GM21723 (cell line): ENCODE results near the gene ATP11C.
"Not testable (repeated sequence)": the region's sequence is repeated elsewhere in the genome, so short reads cannot be mapped to it uniquely, and the experiment has no call there.

ENCODE experiments used
- ATAC-seq: cut with Tn5 transposase; IDR thresholded peaks from one replicate; pipeline ENCODE4 v1.9.1; 2021; ENCODE audit warnings: mild to moderate bottlenecking, moderate library complexity; ENCODE audit not compliant: unreplicated experiment

Gene ATP11C

GRCh38 chrX:139864640-139865039, 68.2 kb downstream of the ATP11C start:
- no peak for ATAC-seq

DNA sequence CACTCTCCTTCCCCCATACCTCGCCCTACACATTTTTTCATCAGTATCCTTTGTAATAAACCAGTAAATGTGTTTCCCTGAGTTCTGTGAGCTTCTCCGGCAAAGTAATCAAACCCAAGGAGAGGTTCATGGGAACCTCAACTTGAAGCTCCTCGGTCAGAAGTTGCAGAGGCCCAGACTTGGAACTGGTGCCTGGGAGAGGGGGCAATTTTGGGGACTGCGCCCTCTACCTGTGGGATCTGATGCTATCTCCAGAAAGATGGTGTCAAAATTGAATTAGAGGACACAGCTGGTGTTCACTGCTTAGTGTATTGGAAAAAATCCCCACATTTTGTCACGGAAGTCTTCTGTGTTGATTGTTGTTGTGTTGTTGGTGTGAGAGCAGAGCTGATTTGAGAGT, 70.6 kb downstream of the ATP11C start:
- no peak for ATAC-seq

DNA sequence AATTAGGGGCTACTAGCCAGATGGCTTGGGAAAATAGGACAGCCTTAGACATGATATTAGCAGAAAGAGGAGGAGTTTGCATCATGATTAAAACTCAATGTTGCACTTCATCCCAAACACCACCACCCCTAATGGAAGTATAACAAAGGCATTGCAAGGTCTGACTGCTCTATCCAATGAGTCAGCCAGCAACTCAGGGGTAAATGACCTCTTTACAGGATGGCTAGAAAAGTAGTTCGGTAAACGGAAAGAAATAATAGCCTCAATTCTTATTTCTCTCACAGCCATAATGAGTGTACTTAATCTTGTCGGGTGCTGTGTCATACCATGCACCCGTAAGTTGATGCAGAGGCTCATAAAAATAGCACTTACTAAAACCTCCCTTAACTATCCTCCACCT, 76.0 kb downstream of the ATP11C start:
- ATAC-seq, result not testable (repeated sequence)

- no peak for ATAC-seq
Observed at GRCh38 chrX:139851730-139852129, 81.1 kb downstream of the ATP11C start.

DNA sequence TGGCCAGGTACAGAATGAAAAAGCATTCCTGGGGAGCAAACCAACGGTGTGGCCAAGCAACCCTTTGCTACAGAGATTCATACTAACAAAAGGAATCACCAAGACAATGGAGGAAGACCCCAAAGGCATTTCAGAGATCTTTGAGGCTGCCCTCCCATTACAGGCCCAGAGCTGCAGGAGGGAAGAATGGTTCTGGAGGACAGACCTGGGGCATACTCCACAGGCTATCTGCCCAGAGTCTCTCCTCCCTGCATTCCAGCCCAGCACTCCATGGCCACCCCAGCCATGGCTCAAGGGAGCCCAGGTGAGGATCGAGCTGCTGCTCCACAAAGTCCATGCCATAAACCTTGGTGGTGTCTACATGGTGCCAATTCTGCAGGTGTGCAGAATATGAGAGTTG, 81.9 kb downstream of the ATP11C start:
- ATAC-seq, result no peak

DNA sequence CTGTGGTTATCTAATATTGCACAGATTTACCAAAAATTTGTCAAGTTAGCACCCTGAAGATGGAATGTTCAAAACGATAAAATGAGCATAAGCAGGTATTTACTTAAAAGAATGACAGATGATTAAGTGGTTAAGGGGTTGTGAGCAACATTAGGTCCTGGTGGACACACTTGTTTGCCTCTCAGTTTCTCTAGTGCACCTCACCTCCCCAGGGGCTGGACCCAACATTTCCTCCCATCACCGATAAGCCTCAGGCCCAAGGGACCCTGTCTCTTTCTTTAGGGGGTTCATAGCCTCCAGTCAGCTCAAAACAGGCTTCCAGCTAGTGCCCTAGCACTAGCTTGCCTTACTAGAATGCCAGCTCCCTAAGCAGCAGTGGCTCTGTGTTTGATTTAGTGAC, 88.0 kb downstream of the ATP11C start:
- ATAC-seq, result peak; percentile 57

DNA sequence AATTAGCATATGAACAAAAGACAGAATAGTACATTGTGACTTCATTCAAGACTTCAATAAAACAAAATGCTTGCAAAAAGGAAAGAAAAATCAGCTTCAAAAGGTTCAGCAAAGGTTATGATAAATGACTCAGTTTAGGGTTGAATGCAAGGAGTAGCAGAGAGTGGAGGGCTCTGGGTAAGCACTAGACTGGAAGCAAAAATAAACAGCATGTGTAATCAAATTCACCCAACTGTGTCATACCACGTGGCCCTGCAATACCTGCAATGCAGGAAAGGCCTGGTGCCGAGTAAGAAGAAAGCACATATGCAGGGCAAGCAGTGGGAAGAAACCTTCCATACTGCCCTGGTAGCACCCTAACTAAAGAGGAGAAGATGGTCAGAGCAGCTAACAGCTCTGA, 88.7 kb downstream of the ATP11C start:
- ATAC-seq, result peak; percentile 69

GRCh38 chrX:139842326-139843185, 90.3 kb downstream of the ATP11C start:
- no peak for ATAC-seq

DNA sequence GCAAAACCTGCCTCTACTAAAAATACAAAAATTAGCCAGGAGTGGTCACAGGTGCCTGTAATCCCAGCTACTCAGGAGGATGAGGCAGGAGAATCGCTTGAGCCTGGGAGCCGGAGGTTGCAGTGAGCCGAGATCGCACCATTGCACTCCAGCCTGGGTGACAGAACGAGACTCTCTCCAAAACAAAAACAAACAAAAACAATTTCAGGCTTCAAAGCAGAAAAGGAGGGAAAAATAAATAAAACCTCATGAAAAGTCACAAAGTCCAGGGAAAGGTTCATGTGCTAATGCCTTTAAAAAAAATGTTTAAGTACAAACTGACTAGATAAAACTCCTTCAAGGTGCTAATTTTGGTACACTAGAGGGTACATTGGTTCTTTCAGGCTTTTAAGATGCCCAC, 96.5 kb downstream of the ATP11C start:
- ATAC-seq, result not testable (repeated sequence)

DNA sequence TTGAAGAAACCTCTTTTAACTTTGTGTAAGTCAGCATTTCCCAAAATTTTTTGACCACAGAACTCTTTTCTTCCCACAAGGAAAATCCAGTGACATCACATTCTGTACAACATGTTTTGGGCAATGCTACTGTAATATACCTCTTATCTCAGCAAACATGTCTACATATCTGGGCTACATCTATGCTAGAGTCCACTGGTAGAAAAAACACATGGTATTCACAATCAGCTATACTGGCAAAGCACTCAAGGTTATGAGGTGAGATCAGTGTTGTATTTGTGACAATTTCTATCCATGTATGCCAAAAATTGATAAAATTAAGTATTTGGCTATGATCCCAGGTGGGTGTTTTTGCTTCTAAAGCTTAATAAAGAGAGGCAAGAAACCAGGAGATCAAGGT, 98.0 kb downstream of the ATP11C start:
- ATAC-seq, result no peak

- no peak for ATAC-seq
Observed at GRCh38 chrX:139832718-139833309, 100.0 kb downstream of the ATP11C start.

- ATAC-seq, result peak; percentile 85
Observed at GRCh38 chrX:139831675-139832456, 101.0 kb downstream of the ATP11C start.

DNA sequence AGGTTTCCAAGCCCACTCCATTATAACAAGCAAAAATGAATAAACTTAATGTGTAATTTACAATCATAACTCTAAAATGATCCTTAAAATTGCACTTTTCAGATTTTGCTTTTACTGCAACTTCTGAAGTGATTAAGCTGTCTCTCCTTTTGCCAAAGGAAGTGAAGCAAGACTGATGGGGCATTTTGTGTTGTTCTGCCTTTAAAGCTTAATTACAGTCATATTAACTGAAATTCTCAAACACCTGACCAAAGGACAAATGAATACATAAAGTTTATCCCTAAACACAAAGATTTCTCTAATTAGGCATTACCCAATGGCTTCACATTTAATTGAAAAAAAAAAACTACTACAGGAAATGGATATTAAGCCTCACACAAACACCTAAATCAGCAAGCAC, 101.8 kb downstream of the ATP11C start:
- ATAC-seq, result no peak

DNA sequence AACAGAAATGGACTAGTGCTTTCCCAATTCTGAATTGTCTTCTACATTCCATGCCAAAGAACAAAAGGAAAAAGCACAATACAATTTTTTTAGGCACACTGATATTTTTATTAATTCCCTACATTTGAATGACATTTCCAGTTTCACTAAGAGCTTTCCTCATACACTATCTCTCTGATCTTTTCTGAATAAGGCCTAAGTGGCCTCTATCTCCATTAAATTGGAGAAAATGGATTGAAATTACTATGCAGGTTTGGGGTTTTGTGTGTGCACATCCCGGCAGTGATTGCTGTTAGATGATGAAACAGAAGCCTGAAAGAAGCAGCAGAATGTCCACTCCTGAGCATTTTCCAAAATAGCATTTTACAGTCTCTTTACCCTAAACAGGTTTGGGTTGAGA, 104.0 kb downstream of the ATP11C start:
- no peak for ATAC-seq

DNA sequence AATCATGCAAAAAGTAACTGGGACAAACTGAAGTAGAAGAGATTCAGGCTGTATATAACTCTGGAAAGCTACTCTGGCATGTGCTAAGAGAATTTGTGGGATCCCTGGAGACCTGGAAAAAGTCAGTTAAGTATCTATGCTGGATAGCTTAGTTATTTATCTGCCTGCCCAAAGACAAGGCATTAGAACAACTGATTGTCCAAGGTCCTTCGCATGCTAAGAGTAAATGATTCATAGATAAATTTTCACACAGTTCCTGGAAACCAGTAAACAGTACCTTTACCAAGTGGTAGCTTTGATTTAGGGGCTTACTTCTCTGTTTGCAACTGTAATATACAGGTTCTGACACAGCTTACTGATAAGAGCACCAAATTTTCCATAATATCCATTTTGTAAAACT, 104.8 kb downstream of the ATP11C start:
- no peak for ATAC-seq

- ATAC-seq, result no peak
Observed at GRCh38 chrX:139826065-139827044, 106.5 kb downstream of the ATP11C start.

- no peak for ATAC-seq
Observed at GRCh38 chrX:139825618-139826017, 107.2 kb downstream of the ATP11C start.

DNA sequence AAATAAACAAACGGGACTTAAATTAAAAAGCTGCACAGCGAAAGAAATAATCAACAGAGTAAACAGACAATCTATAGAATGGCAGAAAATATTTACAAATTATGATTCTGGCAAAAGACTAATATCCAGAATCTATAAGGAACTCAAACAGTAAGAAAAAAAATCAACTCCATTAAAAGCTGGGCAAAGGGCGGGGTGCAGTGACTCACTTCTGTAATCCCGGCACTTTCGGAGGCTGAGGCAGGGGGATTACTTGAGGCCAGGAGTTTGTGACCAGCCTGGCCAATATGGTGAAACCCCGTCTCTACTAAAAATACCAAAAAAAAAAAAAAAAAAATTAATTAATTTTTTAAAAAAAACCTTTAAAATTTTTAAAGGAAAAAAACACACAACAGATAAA, 109.0 kb downstream of the ATP11C start:
- ATAC-seq, result no peak

GRCh38 chrX:139820358-139820984, 112.4 kb downstream of the ATP11C start:
- no peak for ATAC-seq

GRCh38 chrX:139816204-139816603, 116.6 kb downstream of the ATP11C start:
- ATAC-seq, result no peak
